HUES64 (cell line): ENCODE data around the gene MEGF6.

Source experiments
- H3K27ac ChIP-seq: 2 replicates; pipeline ENCODE4 v1.7.0; 2013; ENCODE audit warnings: low read depth, low read length, inconsistent platforms
- H3K27me3 ChIP-seq: 2 replicates; pipeline ENCODE4 v1.6.1; 2013; ENCODE audit warnings: mild to moderate bottlenecking, low read length; ENCODE audit not compliant: insufficient read depth
- H3K36me3 ChIP-seq: 2 replicates; pipeline ENCODE4 v1.6.1; 2013; ENCODE audit warnings: mild to moderate bottlenecking, low read length; ENCODE audit not compliant: insufficient read depth
- H3K4me1 ChIP-seq: 2 replicates; pipeline ENCODE4 v1.6.1; 2013; ENCODE audit warnings: mild to moderate bottlenecking, low read length, moderate library complexity; ENCODE audit not compliant: insufficient read depth
- H3K4me3 ChIP-seq: 2 replicates; pipeline ENCODE4 v1.5.1; 2013; ENCODE audit warnings: mild to moderate bottlenecking, low read length, moderate library complexity
- H3K9ac ChIP-seq: 2 replicates; pipeline ENCODE4 v1.6.1; 2013; ENCODE audit warnings: mild to moderate bottlenecking, low read depth, low read length
- H3K9me3 ChIP-seq: 2 replicates; pipeline ENCODE4 v1.6.1; 2013; ENCODE audit warnings: low read depth, low read length; ENCODE audit not compliant: insufficient read depth
- WGBS: fragments of 150-250, 120-280 bp; methylation state at CpG from one replicate; pipeline ENCODE4 v1.1.7; 2013; ENCODE audit warnings: missing lambda C conversion rate; 5-methylcytosine and 5-hydroxymethylcytosine counted together

MEGF6 gene

GRCh38 chr1:3641816-3642215 lies 30.5 kb upstream of the MEGF6 start:
- Histone ChIP-seq H3K27ac (no peak overlapping the region), H3K9me3 (no peaks in the 10 kb centered on the region), H3K4me3 (no peak overlapping the region), H3K36me3 (peaks cover 46% of the 10 kb centered on the region), H3K4me1 (no peaks in the 10 kb centered on the region), H3K9ac (no peak overlapping the region), H3K27me3 (no peaks in the 10 kb centered on the region)
- WGBS, result 97% methylated on average over 10 of the region's 11 CpGs

- no peaks in the 10 kb centered on the region for H3K27me3 ChIP-seq
- H3K4me1 ChIP-seq, result no peaks in the 10 kb centered on the region
- H3K27ac ChIP-seq, result no peak overlapping the region
- H3K9ac ChIP-seq, result no peak overlapping the region
- H3K9me3 ChIP-seq, result no peaks in the 10 kb centered on the region
- no peak overlapping the region for H3K4me3 ChIP-seq
- WGBS, result 93% methylated on average over 26 of the region's 26 CpGs
- peaks cover 46% of the 10 kb centered on the region for H3K36me3 ChIP-seq
These were observed 29.9 kb upstream of the MEGF6 start for GRCh38 chr1:3641046-3641760.

GRCh38 chr1:3640121-3640837 lies 29.0 kb upstream of the MEGF6 start:
- Histone ChIP-seq H3K9me3 (no peaks in the 10 kb centered on the region), H3K36me3 (peaks cover 46% of the 10 kb centered on the region), H3K4me3 (no peak overlapping the region), H3K4me1 (no peaks in the 10 kb centered on the region), H3K27ac (no peak overlapping the region), H3K9ac (no peak overlapping the region), H3K27me3 (no peaks in the 10 kb centered on the region)
- WGBS, result 92% methylated on average over 36 of the region's 36 CpGs

- peaks cover 49% of the 10 kb centered on the region for H3K36me3 ChIP-seq
- no peak overlapping the region for H3K27ac ChIP-seq
These were observed 28.1 kb upstream of the MEGF6 start for GRCh38 chr1:3639397-3639911.

DNA sequence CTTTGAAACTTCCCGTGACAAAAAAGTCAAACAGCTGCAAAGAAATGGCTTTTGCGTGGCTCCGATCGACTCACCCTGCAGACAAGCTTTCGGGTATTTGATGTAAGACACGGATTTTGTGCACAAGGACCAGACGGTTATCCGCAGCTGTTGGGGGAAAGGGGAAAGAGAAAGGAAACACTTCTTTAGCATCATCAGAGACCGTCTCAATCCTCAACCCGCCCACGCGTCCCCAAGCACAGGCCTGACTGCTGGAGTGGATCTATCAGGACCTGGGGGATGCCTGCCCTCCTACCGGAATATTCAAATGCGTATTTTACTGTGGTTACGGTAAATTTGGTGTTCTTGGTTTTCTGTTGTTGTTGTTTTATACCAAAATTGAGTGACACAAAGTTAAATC lies 27.4 kb upstream of the MEGF6 start:
- Histone ChIP-seq H3K9ac (no peak overlapping the region), H3K36me3 (peaks cover 54% of the 10 kb centered on the region)
- 95% methylated on average over 14 of the region's 15 CpGs for WGBS

More at GRCh38 chr1:3639397-3639911, 28.1 kb upstream of the MEGF6 start:
- H3K9me3 ChIP-seq, result no peaks in the 10 kb centered on the region
- 94% methylated on average over 23 of the region's 23 CpGs for WGBS
- H3K27me3 ChIP-seq, result no peaks in the 10 kb centered on the region
- H3K4me1 ChIP-seq, result no peaks in the 10 kb centered on the region
- no peak overlapping the region for H3K4me3 ChIP-seq
- H3K9ac ChIP-seq, result no peak overlapping the region

GRCh38 chr1:3638027-3638426 lies 26.7 kb upstream of the MEGF6 start:
- H3K4me3 ChIP-seq, result no peak overlapping the region
- 93% methylated on average over 12 of the region's 12 CpGs for WGBS
- no peaks in the 10 kb centered on the region for H3K9me3 ChIP-seq
- H3K36me3 ChIP-seq, result peaks cover 59% of the 10 kb centered on the region
- no peak overlapping the region for H3K9ac ChIP-seq
- H3K27ac ChIP-seq, result no peak overlapping the region
- H3K4me1 ChIP-seq, result no peaks in the 10 kb centered on the region
- no peaks in the 10 kb centered on the region for H3K27me3 ChIP-seq

More for the DNA sequence above, 27.4 kb upstream of the MEGF6 start:
- H3K27me3 ChIP-seq, result no peaks in the 10 kb centered on the region
- no peak overlapping the region for H3K27ac ChIP-seq
- no peaks in the 10 kb centered on the region for H3K4me1 ChIP-seq
- H3K4me3 ChIP-seq, result no peak overlapping the region
- no peaks in the 10 kb centered on the region for H3K9me3 ChIP-seq

DNA sequence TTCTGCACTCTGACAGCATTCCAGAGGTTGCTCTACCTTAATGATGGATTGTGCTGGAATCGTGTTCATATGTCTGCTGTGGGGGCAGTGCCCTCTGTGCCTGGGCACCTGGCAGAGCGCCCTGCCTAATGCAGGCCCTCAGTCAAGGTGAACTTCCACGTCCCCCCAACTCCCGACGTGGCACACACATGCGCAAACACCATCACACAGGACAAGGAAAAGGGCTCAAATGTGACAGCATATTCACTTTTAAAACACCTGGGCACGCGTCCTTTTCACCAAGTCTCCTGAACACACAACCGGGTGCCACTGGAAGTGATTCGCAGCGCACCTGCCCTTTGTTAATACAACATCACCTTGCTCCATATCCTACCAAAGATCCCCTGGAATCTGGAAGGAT lies 25.2 kb upstream of the MEGF6 start:
- 94% methylated on average over 11 of the region's 11 CpGs for WGBS
- Histone ChIP-seq H3K27ac (no peak overlapping the region), H3K4me3 (no peak overlapping the region), H3K36me3 (peaks cover 64% of the 10 kb centered on the region), H3K9me3 (no peaks in the 10 kb centered on the region), H3K27me3 (no peaks in the 10 kb centered on the region), H3K4me1 (peaks cover 9% of the 10 kb centered on the region), H3K9ac (no peak overlapping the region)

DNA sequence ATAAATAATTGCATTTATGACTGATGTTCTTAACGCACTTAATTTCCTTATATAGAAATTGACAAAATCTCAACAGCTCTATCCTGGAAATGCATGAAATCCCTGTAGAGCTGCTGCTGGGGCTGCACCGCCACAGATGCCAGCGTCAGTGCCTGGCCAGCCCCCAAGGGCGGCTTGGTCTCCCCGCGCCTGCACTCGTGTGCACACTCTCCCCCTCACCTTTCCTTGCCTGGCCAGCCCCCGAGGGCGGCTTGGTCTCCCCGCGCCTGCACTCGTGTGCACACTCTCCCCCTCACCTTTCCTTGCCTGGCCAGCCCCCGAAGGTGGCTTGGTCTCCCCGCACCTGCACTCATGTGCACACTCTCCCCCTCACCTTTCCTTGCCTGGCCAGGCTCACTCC lies 24.8 kb upstream of the MEGF6 start:
- Histone ChIP-seq H3K36me3 (peaks cover 67% of the 10 kb centered on the region), H3K4me3 (no peak overlapping the region), H3K27ac (no peak overlapping the region), H3K27me3 (no peaks in the 10 kb centered on the region), H3K9ac (no peak overlapping the region), H3K4me1 (peaks cover 9% of the 10 kb centered on the region), H3K9me3 (no peaks in the 10 kb centered on the region)
- WGBS, result 94% methylated on average over 14 of the region's 14 CpGs

GRCh38 chr1:3634059-3634800 lies 22.9 kb upstream of the MEGF6 start:
- Histone ChIP-seq H3K27ac (no peak overlapping the region), H3K9me3 (no peaks in the 10 kb centered on the region), H3K9ac (no peak overlapping the region), H3K27me3 (no peaks in the 10 kb centered on the region), H3K36me3 (peaks cover 74% of the 10 kb centered on the region), H3K4me1 (peaks cover 12% of the 10 kb centered on the region), H3K4me3 (no peak overlapping the region)
- 94% methylated on average over 22 of the region's 22 CpGs for WGBS

DNA sequence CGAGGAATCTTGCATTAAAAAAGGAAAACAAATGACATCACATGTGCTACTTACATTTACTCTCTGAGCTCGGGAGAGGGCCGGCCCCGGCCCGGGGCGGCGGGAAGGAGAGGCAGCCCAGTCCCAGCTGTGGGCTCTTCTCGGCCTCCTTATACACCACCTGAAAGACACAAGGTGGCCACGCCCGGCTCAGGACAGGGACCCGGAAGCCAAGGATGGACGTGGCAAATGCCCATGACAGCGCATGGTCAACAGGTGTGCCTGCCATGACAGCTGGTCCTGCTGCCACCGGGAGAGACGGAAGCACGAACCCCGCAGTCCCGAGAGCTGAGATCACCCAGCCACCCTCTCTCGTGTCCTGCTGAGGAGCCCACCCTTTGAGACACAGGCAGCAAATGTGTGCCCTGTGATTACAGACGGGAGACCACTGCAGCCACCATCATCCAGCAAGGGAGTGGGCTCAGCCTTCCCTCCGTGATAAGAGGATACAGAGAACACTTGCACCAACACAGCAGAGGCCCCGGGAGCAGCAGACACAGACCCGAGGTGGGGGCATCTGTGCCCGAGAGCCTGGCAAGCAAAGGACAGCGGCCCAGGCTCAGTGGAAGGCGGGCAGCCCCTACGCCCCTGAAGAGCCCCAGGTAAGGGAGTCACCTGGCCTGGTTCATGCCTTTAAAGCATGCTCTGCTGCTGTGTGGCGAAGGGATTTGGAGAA lies 22.2 kb upstream of the MEGF6 start:
- Histone ChIP-seq H3K36me3 (peaks cover 78% of the 10 kb centered on the region), H3K4me3 (no peak overlapping the region), H3K27me3 (no peaks in the 10 kb centered on the region), H3K9me3 (no peaks in the 10 kb centered on the region), H3K4me1 (peaks cover 12% of the 10 kb centered on the region), H3K27ac (no peak overlapping the region), H3K9ac (no peak overlapping the region)
- WGBS, result 93% methylated on average over 28 of the region's 28 CpGs
